NCI-H1092 (cell line): ENCODE measurements around the gene MYBPHL.

Experiments used
- DNase-seq: peaks from one replicate; lab custom pipeline; 2025; lab: John Stamatoyannopoulos, UW

Gene MYBPHL

GRCh38 chr1:109264379-109264755, 42.4 kb downstream of the MYBPHL start:
- DNase-seq = no peak

DNA sequence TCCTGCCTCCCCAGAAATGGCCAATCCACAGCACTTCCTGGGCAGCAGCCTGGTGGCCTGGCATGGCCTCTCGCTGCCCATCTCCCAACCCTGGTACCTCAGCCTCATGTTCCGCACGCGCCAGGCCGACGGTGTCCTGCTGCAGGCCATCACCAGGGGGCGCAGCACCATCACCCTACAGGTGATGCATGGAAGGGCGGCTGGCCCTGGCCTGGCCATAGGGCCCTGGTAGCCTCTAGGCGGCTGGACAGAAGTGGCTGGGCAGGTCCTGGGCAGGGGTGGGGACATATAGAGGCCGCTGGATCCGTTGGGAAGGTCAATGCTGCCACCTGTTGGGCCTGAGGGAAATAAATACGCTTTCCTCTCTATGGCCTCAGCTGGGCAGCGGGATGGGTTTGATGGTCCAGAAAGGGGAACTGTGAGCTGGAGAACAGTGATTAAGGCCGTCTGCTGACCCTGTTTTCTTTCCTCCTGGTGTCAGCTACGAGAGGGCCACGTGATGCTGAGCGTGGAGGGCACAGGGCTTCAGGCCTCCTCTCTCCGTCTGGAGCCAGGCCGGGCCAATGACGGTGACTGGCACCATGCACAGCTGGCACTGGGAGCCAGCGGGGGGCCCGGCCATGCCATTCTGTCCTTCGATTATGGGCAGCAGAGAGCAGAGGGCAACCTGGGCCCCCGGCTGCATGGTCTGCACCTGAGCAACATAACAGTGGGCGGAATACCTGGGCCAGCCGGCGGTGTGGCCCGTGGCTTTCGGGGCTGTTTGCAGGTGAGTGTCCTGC, 43.0 kb downstream of the MYBPHL start:
- DNase-seq = peak; percentile 37

- DNase-seq = no peak
These were observed 43.6 kb downstream of the MYBPHL start for GRCh38 chr1:109263234-109263596.

DNA sequence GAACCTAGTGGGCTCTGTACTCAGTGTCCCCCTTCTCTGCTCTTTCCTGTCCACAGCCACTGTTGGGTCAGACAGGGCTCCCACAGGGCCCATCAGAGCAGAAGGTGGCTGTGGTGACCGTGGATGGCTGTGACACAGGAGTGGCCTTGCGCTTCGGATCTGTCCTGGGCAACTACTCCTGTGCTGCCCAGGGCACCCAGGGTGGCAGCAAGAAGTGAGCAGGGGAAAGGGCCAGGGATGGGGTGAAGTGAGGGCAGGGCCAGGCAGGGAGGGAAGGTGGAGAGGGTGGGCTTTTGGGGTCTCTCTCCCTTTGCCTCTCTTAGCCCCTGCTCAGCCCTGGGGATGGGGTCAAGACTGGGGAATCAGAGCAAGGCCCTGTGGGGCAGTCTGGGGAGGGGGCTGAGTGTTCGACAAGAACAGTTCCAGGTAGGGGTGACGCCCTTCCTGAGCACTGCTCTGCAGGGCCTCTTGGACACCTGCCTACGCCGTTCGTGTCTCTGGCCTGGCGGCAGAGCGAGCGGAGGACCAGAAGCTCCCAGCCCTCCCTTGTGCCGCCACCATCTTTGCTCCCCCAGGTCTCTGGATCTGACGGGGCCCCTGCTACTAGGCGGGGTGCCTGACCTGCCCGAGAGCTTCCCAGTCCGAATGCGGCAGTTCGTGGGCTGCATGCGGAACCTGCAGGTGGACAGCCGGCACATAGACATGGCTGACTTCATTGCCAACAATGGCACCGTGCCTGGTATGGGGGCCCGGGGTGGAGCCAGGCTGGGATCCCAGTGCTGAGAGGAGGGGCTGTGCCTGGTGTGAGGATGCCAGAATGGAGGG, 44.4 kb downstream of the MYBPHL start:
- DNase-seq = no peak

DNA sequence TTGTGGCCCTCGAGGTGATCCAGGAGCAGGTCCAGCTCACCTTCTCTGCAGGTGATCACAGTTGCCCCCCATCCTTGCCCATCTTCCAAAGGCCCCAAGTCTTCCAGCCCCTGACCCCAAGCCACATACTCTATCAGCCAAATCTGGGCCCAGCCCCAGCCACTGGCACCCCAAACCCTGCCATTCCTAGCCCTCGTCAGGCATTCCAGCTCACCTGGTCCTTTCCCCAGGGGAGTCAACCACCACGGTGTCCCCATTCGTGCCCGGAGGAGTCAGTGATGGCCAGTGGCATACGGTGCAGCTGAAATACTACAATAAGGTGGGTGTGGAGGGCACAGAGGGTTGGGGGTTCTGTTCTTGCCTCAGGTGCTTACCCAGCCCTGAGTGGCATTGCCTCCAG, 45.2 kb downstream of the MYBPHL start:
- no peak for DNase-seq

DNA sequence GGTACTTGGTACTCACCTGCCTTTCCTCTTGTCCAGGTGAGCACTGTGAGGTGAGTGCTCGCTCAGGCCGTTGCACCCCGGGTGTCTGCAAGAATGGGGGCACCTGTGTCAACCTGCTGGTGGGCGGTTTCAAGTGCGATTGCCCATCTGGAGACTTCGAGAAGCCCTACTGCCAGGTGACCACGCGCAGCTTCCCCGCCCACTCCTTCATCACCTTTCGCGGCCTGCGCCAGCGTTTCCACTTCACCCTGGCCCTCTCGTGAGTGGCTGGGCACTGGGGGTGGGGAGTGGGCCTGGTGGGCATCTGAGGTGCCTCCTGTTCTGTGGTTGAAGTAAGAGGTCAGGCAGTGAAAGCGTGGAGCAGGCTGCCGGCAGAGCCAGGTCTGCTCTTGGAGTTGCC, 45.8 kb downstream of the MYBPHL start:
- DNase-seq = no peak

- no peak for DNase-seq
These were observed 46.9 kb downstream of the MYBPHL start for GRCh38 chr1:109259674-109260557.

- DNase-seq = no peak
These were observed 48.0 kb downstream of the MYBPHL start for GRCh38 chr1:109258481-109259466.

- DNase-seq = no peak
These were observed 49.0 kb downstream of the MYBPHL start for GRCh38 chr1:109257682-109258421.

GRCh38 chr1:109256971-109257681, 49.7 kb downstream of the MYBPHL start:
- no peak for DNase-seq

- DNase-seq = no peak
These were observed 50.7 kb downstream of the MYBPHL start for GRCh38 chr1:109256085-109256484.

- DNase-seq = no peak
These were observed 51.1 kb downstream of the MYBPHL start for GRCh38 chr1:109255678-109256077.

DNA sequence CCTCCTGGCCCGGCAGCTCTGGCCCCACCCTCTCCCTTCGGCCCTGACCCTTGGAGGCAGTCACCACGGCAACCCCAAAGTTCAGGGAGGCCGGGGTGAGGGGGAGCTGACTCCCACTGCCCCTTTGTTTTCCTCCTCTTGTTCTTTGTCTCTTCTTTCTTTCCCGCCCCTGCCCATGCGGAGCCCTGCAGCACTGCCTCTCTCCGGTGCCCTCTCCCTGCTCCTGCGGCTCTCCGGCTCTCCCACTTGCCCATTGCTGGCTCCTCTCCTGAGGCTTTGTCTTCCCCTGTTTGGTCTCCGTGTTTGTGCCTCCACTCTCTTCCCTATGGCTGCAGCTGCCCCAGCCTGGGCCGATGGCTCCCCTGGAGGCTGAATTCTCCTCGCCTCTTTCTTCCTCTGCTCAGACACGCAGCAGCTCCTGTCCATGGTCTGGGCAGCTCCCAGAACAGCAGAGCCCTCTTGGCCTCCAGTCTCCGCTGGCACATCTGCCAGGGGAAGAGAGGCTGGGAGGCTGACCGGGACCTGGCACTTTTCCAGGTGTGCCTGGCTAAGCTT, 51.6 kb downstream of the MYBPHL start:
- no peak for DNase-seq

GRCh38 chr1:109254621-109255096, 52.2 kb downstream of the MYBPHL start:
- no peak for DNase-seq

- no peak for DNase-seq
These were observed 52.8 kb downstream of the MYBPHL start for GRCh38 chr1:109253803-109254620.

DNA sequence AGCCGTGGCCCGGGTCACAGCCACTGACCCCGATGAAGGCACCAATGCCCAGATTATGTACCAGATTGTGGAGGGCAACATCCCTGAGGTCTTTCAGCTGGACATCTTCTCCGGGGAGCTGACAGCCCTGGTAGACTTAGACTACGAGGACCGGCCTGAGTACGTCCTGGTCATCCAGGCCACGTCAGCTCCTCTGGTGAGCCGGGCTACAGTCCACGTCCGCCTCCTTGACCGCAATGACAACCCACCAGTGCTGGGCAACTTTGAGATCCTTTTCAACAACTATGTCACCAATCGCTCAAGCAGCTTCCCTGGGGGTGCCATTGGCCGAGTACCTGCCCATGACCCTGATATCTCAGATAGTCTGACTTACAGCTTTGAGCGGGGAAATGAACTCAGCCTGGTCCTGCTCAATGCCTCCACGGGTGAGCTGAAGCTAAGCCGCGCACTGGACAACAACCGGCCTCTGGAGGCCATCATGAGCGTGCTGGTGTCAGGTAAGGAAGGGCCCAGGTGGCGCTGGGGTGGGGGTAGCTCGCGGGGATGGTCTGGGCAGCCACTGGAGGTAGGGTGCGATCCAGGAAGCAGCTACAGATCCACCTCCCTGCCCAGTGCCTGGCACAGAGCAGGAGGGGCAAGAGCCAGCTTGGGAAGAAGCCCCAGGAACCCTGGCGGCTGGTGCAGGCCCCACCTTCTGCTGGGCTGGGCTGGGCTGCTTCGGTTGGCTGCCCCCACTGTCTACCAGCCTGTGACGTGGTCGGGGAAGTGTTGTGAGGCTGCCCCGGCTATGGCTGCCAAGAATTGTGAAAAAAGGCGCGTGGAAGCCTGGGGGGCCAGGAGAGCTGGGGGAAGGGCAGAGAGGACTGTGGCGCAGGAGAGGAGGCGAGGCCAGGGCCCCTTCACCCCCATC, 53.7 kb downstream of the MYBPHL start:
- DNase-seq = peak; percentile 38

DNA sequence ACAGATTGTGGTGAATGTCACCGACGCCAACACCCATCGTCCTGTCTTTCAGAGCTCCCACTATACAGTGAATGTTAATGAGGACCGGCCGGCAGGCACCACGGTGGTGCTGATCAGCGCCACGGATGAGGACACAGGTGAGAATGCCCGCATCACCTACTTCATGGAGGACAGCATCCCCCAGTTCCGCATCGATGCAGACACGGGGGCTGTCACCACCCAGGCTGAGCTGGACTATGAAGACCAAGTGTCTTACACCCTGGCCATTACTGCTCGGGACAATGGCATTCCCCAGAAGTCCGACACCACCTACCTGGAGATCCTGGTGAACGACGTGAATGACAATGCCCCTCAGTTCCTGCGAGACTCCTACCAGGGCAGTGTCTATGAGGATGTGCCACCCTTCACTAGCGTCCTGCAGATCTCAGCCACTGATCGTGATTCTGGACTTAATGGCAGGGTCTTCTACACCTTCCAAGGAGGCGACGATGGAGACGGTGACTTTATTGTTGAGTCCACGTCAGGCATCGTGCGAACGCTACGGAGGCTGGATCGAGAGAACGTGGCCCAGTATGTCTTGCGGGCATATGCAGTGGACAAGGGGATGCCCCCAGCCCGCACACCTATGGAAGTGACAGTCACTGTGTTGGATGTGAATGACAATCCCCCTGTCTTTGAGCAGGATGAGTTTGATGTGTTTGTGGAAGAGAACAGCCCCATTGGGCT, 54.5 kb downstream of the MYBPHL start:
- no peak for DNase-seq
